ENCODE measurements around the gene DCXR. TPM values are rescaled to one million over a fixed set of nuclear protein-coding genes. Genes with fewer than 3 reads are reported as not detected.

The DCXR gene
- total and polyA plus RNA-seq, 2 of the 4 experiments (the other 2 are of a cell fraction) = 36.6 to 139 TPM

GRCh38 chr17:82078433-82078832 lies 40.9 kb upstream of the DCXR start:
- ATAC-seq (ENCODE audit: low read depth) = no peak
- Histone ChIP-seq H2BK15ac (ENCODE audit: low read depth, low read length) (no peak overlapping the region), H3K4ac (ENCODE audit: low read depth, low read length) (no peak overlapping the region), H3K36me3 (ENCODE audit: control insufficient read depth, insufficient read depth, low read length) (peaks cover 43% of the 10 kb centered on the region), H3K9me1 (ENCODE audit: insufficient read depth, low read length) (no peaks in the 10 kb centered on the region), H2BK20ac (ENCODE audit: low read depth, low read length) (no peak overlapping the region), H3K27me3 (ENCODE audit: control insufficient read depth, insufficient read depth, low read length) (no peaks in the 10 kb centered on the region), H3K23ac (ENCODE audit: low read depth, low read length) (no peak overlapping the region), H3K4me3 (ENCODE audit: insufficient read depth, low read depth, low read length) (no peak overlapping the region), H3K56ac (ENCODE audit: extremely low read depth, insufficient read depth, low read length) (no peak overlapping the region), H4K91ac (ENCODE audit: insufficient read depth, low read depth, low read length) (no peak overlapping the region), H2BK5ac (ENCODE audit: low read depth, low read length, poor library complexity, severe bottlenecking) (no peak overlapping the region), H2BK120ac (ENCODE audit: low read depth, low read length) (no peak overlapping the region), H2AK5ac (ENCODE audit: low read depth, low read length) (no peak overlapping the region), H3K27ac (ENCODE audit: insufficient read depth, low read length) (no peak overlapping the region), H2AK9ac (replicated peaks; ENCODE audit: low read depth, low read length, poor library complexity) (no peak overlapping the region), H3K9me3 (ENCODE audit: control insufficient read depth, insufficient read depth, low read length) (no peaks in the 10 kb centered on the region), H3K4me1 (ENCODE audit: control insufficient read depth, insufficient read depth, low read length) (no peaks in the 10 kb centered on the region), H2AFZ (replicated peaks; ENCODE audit: low read length, poor library complexity) (no peak overlapping the region), H3K18ac (ENCODE audit: low read depth, low read length) (no peak overlapping the region), H3K4me2 (ENCODE audit: low read depth, low read length) (no peak overlapping the region), H3K9ac (ENCODE audit: low read depth, low read length) (no peak overlapping the region), H4K5ac (ENCODE audit: low read depth, low read length) (no peak overlapping the region), H3K79me1 (ENCODE audit: low read depth in 1 of 2, low read length in 2 of 2) (no peaks in the 10 kb centered on the region), H3K14ac (replicated peaks; ENCODE audit: low read depth, low read length) (no peak overlapping the region), H4K20me1 (ENCODE audit: insufficient read depth, low read length) (no peaks in the 10 kb centered on the region; the same call in 1 of the 2 replicates), H4K8ac (ENCODE audit: low read depth in 2 of 2, low read length in 2 of 2) (no peak overlapping the region)
- ChIA-PET CTCF (no interaction called here), POLR2A (ENCODE audit: unreplicated experiment) (no interaction called here)
- no peak for DNase-seq
- dilution Hi-C loops (cut with HindIII; ENCODE audit: low sequenced_read_pairs, unreplicated experiment) (no loop called here), in situ Hi-C loops (cut with MboI; ENCODE audit: low sequenced_read_pairs) (no loop called here), intact Hi-C loops (cut with micrococcal nuclease) (no loop called here)
- TF ChIP-seq RCOR1 (IDR thresholded peaks at IDR 0.05; ENCODE audit: insufficient replicate concordance, low read length) (no peak), MXI1 (IDR thresholded peaks at IDR 0.05; ENCODE audit: borderline replicate concordance, low read depth, low read length) (no peak), CEBPB (IDR thresholded peaks at IDR 0.05; ENCODE audit: low read depth, low read length) (no peak), USF2 (IDR thresholded peaks at IDR 0.05; ENCODE audit: low read depth, low read length) (no peak), RFX5 (IDR thresholded peaks at IDR 0.05; ENCODE audit: low read depth, low read length) (no peak), CTCF (conservative IDR thresholded peaks at IDR 0.05; ENCODE audit: low read depth, low read length) (no peak), MAFK (IDR thresholded peaks at IDR 0.05; ENCODE audit: low read depth, low read length) (no peak), BHLHE40 (IDR thresholded peaks at IDR 0.05; ENCODE audit: low read depth, low read length) (no peak), CHD1 (IDR thresholded peaks at IDR 0.05; ENCODE audit: low read depth, low read length) (no peak), RAD21 (IDR thresholded peaks at IDR 0.05; ENCODE audit: low read length) (no peak), NFE2L2 (IDR thresholded peaks at IDR 0.05; ENCODE audit: low read depth, low read length) (no peak), SMC3 (IDR thresholded peaks at IDR 0.05; ENCODE audit: low read depth, low read length) (no peak), FOS (IDR thresholded peaks at IDR 0.05; ENCODE audit: low read depth, low read length) (no peak), ELK1 (IDR thresholded peaks at IDR 0.05; ENCODE audit: borderline replicate concordance, low read depth, low read length) (no peak), POLR2A (IDR thresholded peaks at IDR 0.05; ENCODE audit: low read depth, low read length) (no peak), MAZ (IDR thresholded peaks at IDR 0.05; ENCODE audit: borderline replicate concordance, low read depth, low read length) (no peak)
- WGBS, 2 experiments (ENCODE audit: extremely low coverage in 2 of 2, insufficient read length in 1 of 2) = 95% methylated on average over 7 of the region's 18 CpGs; no CpG with 5 or more reads in 1 of the 2 experiments
- TSS peak; percentile 44 for BruUV-seq (replicated peaks)

Data from IMR-90 (cell line).